IPS-15b (cell line): Measurements from ENCODE around the gene ITPR2.
"Not testable (repeated sequence)": the region's sequence is repeated elsewhere in the genome, so short reads cannot be mapped to it uniquely, and the experiment has no call there.

ENCODE experiments used
- H3K27me3 ChIP-seq: one replicate; pipeline ENCODE4 v1.6.1; 2013; ENCODE audit warnings: low read length; ENCODE audit not compliant: control insufficient read depth, insufficient read depth
- H3K36me3 ChIP-seq: one replicate; pipeline ENCODE4 v1.6.1; 2013; ENCODE audit warnings: low read length; ENCODE audit not compliant: control insufficient read depth, insufficient read depth
- H3K4me1 ChIP-seq: one replicate; pipeline ENCODE4 v1.6.1; 2013; ENCODE audit warnings: mild to moderate bottlenecking, low read length; ENCODE audit not compliant: control insufficient read depth, insufficient read depth
- H3K4me3 ChIP-seq: one replicate; pipeline ENCODE4 v1.5.1; 2013; ENCODE audit warnings: low read depth, low read length
- H3K9ac ChIP-seq: one replicate; pipeline ENCODE4 v1.6.1; 2013; ENCODE audit warnings: low read depth, mild to moderate bottlenecking, low read length
- H3K9me3 ChIP-seq: one replicate; pipeline ENCODE4 v1.6.1; 2013; ENCODE audit warnings: mild to moderate bottlenecking, low read length; ENCODE audit not compliant: control insufficient read depth, insufficient read depth

Gene ITPR2

DNA sequence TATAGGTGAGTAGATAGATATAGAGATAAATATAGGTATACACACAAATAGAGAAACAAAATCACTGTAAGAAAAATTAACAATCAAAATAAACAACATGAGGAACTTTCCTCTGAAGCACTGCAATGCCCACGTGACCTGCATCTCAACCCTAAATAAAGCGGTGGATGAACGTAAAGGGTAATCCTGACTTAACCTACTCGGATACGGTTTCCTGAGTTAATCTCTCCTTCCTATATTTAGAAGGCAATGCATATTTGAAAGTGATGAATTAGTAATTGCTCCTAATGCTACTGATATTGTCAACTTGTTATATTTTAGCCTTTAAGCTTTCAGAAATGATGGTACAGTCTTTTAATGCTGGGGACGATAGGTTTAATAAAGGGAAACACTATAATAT is 221.4 kb downstream of the ITPR2 start:
- Histone ChIP-seq H3K9me3 (no peaks in the 10 kb centered on the region), H3K27me3 (no peaks in the 10 kb centered on the region), H3K36me3 (no peaks in the 10 kb centered on the region), H3K4me3 (no peak overlapping the region), H3K9ac (no peak overlapping the region), H3K4me1 (no peaks in the 10 kb centered on the region)

DNA sequence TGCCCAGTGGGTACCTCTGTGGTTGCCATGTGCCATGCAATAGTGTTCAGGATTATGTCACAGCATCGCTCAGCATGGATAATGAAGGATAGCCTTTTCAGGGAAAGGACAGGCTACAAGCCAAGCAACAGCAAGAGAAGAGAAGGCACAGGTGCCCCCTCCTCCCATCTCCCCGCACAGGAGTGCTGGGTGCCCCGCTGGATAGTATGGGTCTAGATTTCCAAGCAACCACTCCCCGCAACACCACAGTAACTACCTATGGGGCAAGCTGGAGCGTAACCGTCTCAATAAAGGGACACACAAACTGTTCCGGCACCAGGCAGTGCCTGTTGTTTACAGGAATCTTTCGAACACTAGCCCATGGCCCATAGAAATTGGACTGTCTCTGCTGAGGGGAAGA is 222.2 kb downstream of the ITPR2 start:
- H3K4me1 ChIP-seq: no peaks in the 10 kb centered on the region
- no peaks in the 10 kb centered on the region for H3K27me3 ChIP-seq
- H3K36me3 ChIP-seq: no peaks in the 10 kb centered on the region
- H3K4me3 ChIP-seq: no peak overlapping the region
- H3K9me3 ChIP-seq: no peaks in the 10 kb centered on the region
- H3K9ac ChIP-seq: no peak overlapping the region

DNA sequence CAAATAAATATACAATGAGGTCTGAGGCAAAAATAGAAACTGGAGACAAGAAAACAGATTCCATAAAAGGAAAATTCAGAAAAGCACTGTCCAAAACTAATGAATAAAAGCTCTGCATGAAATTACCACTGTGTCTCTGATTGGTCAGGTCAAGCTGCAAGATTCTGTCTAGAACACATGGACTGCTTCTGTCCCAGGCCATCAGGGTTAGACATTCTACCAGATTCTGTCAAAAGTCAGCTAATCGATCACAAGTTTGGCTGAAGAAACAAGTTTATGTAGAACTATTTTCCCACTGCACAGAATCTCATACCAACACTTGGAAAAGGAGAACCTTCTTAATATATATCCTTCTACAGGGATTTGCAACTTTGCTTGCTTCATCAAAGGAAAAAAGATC is 223.0 kb downstream of the ITPR2 start:
- Histone ChIP-seq H3K9me3 (no peaks in the 10 kb centered on the region), H3K27me3 (no peaks in the 10 kb centered on the region), H3K36me3 (no peaks in the 10 kb centered on the region), H3K9ac (no peak overlapping the region), H3K4me1 (no peaks in the 10 kb centered on the region), H3K4me3 (no peak overlapping the region)

DNA sequence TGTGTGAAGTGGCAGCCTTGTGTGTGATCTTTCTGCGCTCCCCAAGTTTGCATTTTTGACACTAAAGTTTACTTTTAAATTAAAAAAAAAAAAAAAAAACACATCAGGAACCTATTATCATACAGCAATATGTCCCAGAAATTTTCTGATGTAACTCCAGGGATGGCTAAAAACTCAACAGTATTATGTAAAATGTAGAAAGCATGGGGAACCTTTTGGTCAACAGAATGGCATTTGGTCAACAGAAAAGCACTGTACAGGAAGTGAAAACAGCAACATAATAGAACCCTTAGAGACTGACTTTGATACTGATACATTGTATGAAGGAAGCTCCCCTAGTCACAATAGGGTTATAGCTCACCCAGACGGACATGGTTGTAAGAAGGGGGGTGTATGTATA is 224.3 kb downstream of the ITPR2 start:
- Histone ChIP-seq H3K4me3 (no peak overlapping the region), H3K9ac (no peak overlapping the region)

DNA sequence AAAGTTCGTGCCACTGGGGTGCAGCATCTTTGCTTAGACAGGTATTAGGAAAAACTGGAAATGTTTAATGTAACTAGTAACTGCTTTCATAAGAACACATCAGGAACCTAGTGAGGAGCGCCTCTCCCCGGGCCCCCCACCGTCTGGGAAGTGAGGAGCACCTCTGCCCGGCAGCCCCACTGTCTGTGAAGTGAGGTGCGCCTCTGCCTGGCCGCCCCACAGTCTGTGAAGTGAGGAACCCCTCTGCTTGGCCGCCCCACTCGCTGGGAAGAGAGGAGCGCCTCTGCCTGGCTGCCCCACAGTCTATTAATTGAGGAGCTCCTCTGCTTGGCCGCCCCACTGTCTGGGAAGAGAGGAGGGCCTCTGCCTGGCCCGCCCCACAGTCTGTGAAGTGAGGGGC is 224.7 kb downstream of the ITPR2 start:
- Histone ChIP-seq H3K9ac (no peak overlapping the region), H3K4me1 (no peaks in the 10 kb centered on the region), H3K36me3 (no peaks in the 10 kb centered on the region), H3K9me3 (no peaks in the 10 kb centered on the region), H3K27me3 (no peaks in the 10 kb centered on the region), H3K4me3 (no peak overlapping the region)

More for the DNA sequence above, 224.3 kb downstream of the ITPR2 start:
- Histone ChIP-seq H3K36me3 (no peaks in the 10 kb centered on the region), H3K9me3 (no peaks in the 10 kb centered on the region), H3K27me3 (no peaks in the 10 kb centered on the region), H3K4me1 (no peaks in the 10 kb centered on the region)

DNA sequence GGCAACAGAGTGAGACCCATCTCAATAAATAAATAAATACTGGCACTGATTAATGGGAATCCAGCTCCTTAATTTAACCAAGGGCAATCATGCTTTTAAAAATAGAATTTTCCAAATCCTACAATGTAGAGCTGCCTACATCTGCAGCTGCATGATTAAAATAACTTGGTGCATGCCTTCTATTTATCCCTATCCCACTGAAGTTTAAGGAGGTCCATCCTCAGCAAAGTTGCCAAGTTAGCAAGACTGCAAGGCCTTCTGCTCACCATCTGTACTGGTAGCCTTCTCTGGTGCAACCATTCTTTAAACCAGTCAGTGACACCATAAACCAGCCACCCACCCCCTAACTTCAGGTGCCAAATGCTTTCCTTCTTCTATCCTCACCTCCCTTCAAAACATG is 226.1 kb downstream of the ITPR2 start:
- no peak overlapping the region for H3K4me3 ChIP-seq
- no peaks in the 10 kb centered on the region for H3K4me1 ChIP-seq
- no peak overlapping the region for H3K9ac ChIP-seq
- no peaks in the 10 kb centered on the region for H3K36me3 ChIP-seq
- no peaks in the 10 kb centered on the region for H3K27me3 ChIP-seq
- H3K9me3 ChIP-seq: no peaks in the 10 kb centered on the region

- not testable (repeated sequence) for H3K36me3 ChIP-seq, H3K9me3 ChIP-seq, H3K27me3 ChIP-seq, H3K9ac ChIP-seq, H3K4me1 ChIP-seq, H3K4me3 ChIP-seq
Measured at GRCh38 chr12:26604813-26605212, 228.2 kb downstream of the ITPR2 start.

DNA sequence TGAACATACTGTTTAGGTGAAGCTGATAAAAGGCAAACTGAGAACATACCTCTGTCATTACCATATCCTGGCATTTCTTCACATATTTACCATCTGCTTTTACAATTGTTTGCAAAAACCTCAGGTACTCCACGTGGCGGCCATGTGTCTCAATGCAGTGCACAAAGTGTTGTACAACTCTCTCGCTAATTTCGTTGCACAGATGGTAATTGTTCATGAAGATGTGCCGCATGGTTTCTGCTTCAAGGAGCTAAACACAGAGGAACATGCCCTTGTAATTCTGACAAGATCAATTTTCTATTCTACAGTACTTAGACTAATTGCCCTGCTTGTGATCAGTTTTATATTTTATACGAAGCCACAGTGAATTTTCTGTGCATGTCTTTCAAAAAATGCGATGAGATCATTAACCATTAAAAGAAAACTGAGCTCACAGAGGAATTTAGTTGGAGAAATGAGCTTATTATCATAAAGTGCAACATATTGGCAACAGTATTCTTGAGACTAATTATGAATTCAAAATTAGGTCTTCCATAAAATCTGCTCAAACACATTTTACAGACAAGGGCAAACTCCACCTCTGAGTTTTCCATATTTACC is 233.8 kb downstream of the ITPR2 start:
- Histone ChIP-seq H3K9ac (no peak overlapping the region), H3K4me1 (no peaks in the 10 kb centered on the region), H3K27me3 (no peaks in the 10 kb centered on the region), H3K36me3 (no peaks in the 10 kb centered on the region), H3K9me3 (no peaks in the 10 kb centered on the region), H3K4me3 (no peak overlapping the region)

DNA sequence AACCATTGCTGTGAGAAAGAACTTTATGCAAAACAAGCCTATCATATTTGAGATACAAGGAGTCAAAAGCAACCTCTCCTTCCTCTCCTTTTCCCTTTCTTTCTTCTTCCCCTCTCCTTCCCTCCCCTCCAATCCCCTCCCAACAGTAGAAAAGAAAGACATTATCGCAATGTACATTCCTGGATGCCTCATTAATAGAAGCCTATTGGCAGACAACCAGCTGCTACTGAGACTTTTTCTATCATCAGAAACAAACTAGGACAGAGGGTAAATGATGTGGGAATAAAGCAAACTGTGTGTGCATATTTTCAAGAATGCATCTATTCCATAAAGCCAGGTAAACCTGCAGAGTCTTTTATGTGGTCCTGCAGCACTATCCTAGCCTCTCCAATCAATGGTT is 237.2 kb downstream of the ITPR2 start:
- H3K9ac ChIP-seq: no peak overlapping the region
- H3K36me3 ChIP-seq: no peaks in the 10 kb centered on the region
- no peak overlapping the region for H3K4me3 ChIP-seq
- no peaks in the 10 kb centered on the region for H3K9me3 ChIP-seq
- H3K4me1 ChIP-seq: no peaks in the 10 kb centered on the region
- H3K27me3 ChIP-seq: no peaks in the 10 kb centered on the region

DNA sequence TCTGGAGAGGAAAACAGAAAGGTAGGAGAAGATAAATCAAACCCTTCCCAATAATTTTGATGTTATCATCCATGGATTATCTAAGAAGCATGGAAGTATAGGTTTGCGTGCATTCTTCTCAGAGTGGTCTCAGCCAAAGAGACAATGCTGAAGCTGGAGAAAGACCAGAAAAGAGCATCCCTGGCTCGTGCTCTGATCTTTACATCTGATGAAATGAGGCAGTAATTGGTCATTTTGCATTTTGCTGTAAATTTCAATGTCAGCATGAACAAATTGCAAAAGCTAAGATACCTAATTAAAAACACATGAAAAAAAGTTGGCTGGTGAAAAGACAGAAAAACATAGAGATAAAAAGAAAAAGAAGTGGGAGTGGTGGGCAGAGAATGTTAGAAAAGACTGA is 252.4 kb downstream of the ITPR2 start:
- H3K9ac ChIP-seq: no peak overlapping the region
- no peaks in the 10 kb centered on the region for H3K4me1 ChIP-seq
- H3K36me3 ChIP-seq: no peaks in the 10 kb centered on the region
- no peaks in the 10 kb centered on the region for H3K9me3 ChIP-seq
- H3K4me3 ChIP-seq: no peak overlapping the region
- H3K27me3 ChIP-seq: no peaks in the 10 kb centered on the region

- H3K9me3 ChIP-seq: no peaks in the 10 kb centered on the region
- H3K36me3 ChIP-seq: no peaks in the 10 kb centered on the region
- no peaks in the 10 kb centered on the region for H3K27me3 ChIP-seq
- H3K9ac ChIP-seq: no peak overlapping the region
- no peak overlapping the region for H3K4me3 ChIP-seq
- H3K4me1 ChIP-seq: peaks cover 7% of the 10 kb centered on the region
Measured at GRCh38 chr12:26576266-26576665, 256.7 kb downstream of the ITPR2 start.

- Histone ChIP-seq H3K27me3 (no peaks in the 10 kb centered on the region), H3K4me3 (no peak overlapping the region), H3K4me1 (peaks cover 7% of the 10 kb centered on the region), H3K9ac (no peak overlapping the region), H3K9me3 (no peaks in the 10 kb centered on the region), H3K36me3 (no peaks in the 10 kb centered on the region)
Measured at GRCh38 chr12:26573225-26573909, 259.6 kb downstream of the ITPR2 start.
